HepG2 (cell line): ENCODE data around the gene TOM1L2. TPM values are rescaled to one million over a fixed set of nuclear protein-coding genes. Genes with fewer than 3 reads are reported as not detected.
A peak's percentile ranks its signal among the peaks of the same experiment; 100 is the strongest.

Experiments
- DPF2 ChIP-seq: sonication (generic); formaldehyde crosslinking; IDR thresholded peaks from 2 replicates; pipeline ENCODE4 v1.4.0; 2020; ENCODE audit warnings: mild to moderate bottlenecking, low read depth, missing genetic modification reagents, borderline replicate concordance
- ELF1 ChIP-seq: sonication (generic); formaldehyde crosslinking; IDR thresholded peaks from 2 replicates; pipeline ENCODE4 v1.4.0; 2020; ENCODE audit warnings: missing genetic modification reagents
- GATAD2A ChIP-seq: IDR thresholded peaks from 2 replicates; pipeline ENCODE4 v1.6.1; 2016
- HIVEP1 ChIP-seq: sonication (generic); formaldehyde crosslinking; IDR thresholded peaks from 2 replicates; pipeline ENCODE4 v1.4.0; 2020; ENCODE audit warnings: mild to moderate bottlenecking, missing genetic modification reagents
- HNRNPK ChIP-seq: fragments of 200-400 bp; formaldehyde crosslinking; IDR thresholded peaks from 2 replicates; pipeline ENCODE4 v1.6.1; 2018; ENCODE audit warnings: low read length, low read depth, moderate library complexity, mild to moderate bottlenecking; ENCODE audit not compliant: poor library complexity, severe bottlenecking
- KDM2A ChIP-seq: sonication (generic); formaldehyde crosslinking; IDR thresholded peaks from 2 replicates; pipeline ENCODE4 v1.4.0; 2020; ENCODE audit warnings: low read depth, missing genetic modification reagents, borderline replicate concordance
- KLF16 ChIP-seq, 2 experiments: sonication (generic) in 1 of 2; formaldehyde crosslinking in 1 of 2; IDR thresholded peaks; 2 replicates each; pipeline versions ENCODE4 v1.6.1 to v1.8.0; 2016 to 2023; ENCODE audit warnings: missing genetic modification reagents in 2 of 2, missing compliant biosample characterization in 1 of 2
- MXI1 ChIP-seq: IDR thresholded peaks from 3 replicates; pipeline ENCODE4 v1.6.1; 2012; ENCODE audit warnings: low read depth, low read length, inconsistent platforms, borderline replicate concordance
- PHF21A ChIP-seq: sonication (generic); formaldehyde crosslinking; IDR thresholded peaks from 2 replicates; pipeline ENCODE4 v1.5.0; 2020; ENCODE audit warnings: mild to moderate bottlenecking, missing genetic modification reagents
- RXRB ChIP-seq: IDR thresholded peaks from 2 replicates; pipeline ENCODE4 v1.6.1; 2016; ENCODE audit warnings: borderline replicate concordance, missing genetic modification reagents, missing compliant biosample characterization
- SALL1 ChIP-seq: sonication (generic); formaldehyde crosslinking; IDR thresholded peaks from 2 replicates; pipeline ENCODE4 v1.8.0; 2022; ENCODE audit warnings: mild to moderate bottlenecking, missing genetic modification reagents
- SMAD3 ChIP-seq: sonication (generic); formaldehyde crosslinking; IDR thresholded peaks from 2 replicates; pipeline ENCODE4 v1.4.0; 2020; ENCODE audit warnings: missing genetic modification reagents
- TCF12 ChIP-seq, 2 experiments: fragments of 450-650 bp in 1 of 2; sonication (generic) in 1 of 2; formaldehyde crosslinking in 1 of 2; IDR thresholded peaks; 2 replicates each; pipeline versions ENCODE4 v1.6.1 to v1.8.0; 2017 to 2022; ENCODE audit warnings: antibody characterized with exemption in 1 of 2, mild to moderate bottlenecking in 1 of 2, missing genetic modification reagents in 1 of 2, moderate library complexity in 1 of 2
- ZNF484 ChIP-seq: sonication (generic); formaldehyde crosslinking; IDR thresholded peaks from 2 replicates; pipeline ENCODE4 v1.5.1; 2020; ENCODE audit warnings: mild to moderate bottlenecking, low read depth, missing genetic modification reagents, borderline replicate concordance
- ZNF556 ChIP-seq: sonication (generic); formaldehyde crosslinking; IDR thresholded peaks from 2 replicates; pipeline ENCODE4 v1.4.0; 2020; ENCODE audit warnings: mild to moderate bottlenecking, missing genetic modification reagents, borderline replicate concordance
- ZSCAN25 ChIP-seq: sonication (generic); formaldehyde crosslinking; IDR thresholded peaks from 2 replicates; pipeline ENCODE4 v1.8.0; 2022; ENCODE audit warnings: mild to moderate bottlenecking, missing genetic modification reagents
- polyA plus RNA-seq, 8 experiments: library from polyadenylated mRNA; depleted of rRNA in 3 of 8; stranded (reverse) in 7 of 8; unstranded in 1 of 8; fragments of >200 nt; fragmentation: Illumina TruSeq in 4 of 8; extraction: Trizol in 4 of 8; gene quantifications; 2 replicates each; pipeline versions ENCODE4 v1.2.1 to v1.2.3, GENCODE V29; 2011 to 2016; ENCODE audit warnings: low read depth in 4 of 8, missing spikeins in 1 of 8, mixed read lengths in 1 of 8; ENCODE audit not compliant: insufficient read depth in 1 of 8
- total RNA-seq, 5 experiments: library from RNA; depleted of rRNA; stranded (reverse); fragments of >200 nt; fragmentation: Illumina TruSeq; extraction: Trizol; gene quantifications; 2 replicates each; pipeline ENCODE4 v1.2.3, GENCODE V29; 2016; ENCODE audit warnings: low read depth in 1 of 5
- TF ChIP-seq, protein P1 (sequence below): sonication (generic); formaldehyde crosslinking; IDR thresholded peaks from 2 replicates; pipeline ENCODE4 v1.4.0; 2020; ENCODE audit warnings: missing genetic modification reagents
- TF ChIP-seq, protein P2 (sequence below): sonication (generic); formaldehyde crosslinking; IDR thresholded peaks from 2 replicates; pipeline ENCODE4 v1.4.0; 2020; ENCODE audit warnings: low read depth, missing genetic modification reagents
- TF ChIP-seq, protein P3 (sequence below): sonication (generic); formaldehyde crosslinking; IDR thresholded peaks from 2 replicates; pipeline ENCODE4 v1.8.0; 2022; ENCODE audit warnings: mild to moderate bottlenecking, missing genetic modification reagents

TOM1L2 gene
- total and polyA plus RNA-seq, 2 of the 13 experiments (the other 11 are each of a cell fraction or from before 2014, with no cell fraction given) = 4.7 to 7.4 TPM

DNA sequence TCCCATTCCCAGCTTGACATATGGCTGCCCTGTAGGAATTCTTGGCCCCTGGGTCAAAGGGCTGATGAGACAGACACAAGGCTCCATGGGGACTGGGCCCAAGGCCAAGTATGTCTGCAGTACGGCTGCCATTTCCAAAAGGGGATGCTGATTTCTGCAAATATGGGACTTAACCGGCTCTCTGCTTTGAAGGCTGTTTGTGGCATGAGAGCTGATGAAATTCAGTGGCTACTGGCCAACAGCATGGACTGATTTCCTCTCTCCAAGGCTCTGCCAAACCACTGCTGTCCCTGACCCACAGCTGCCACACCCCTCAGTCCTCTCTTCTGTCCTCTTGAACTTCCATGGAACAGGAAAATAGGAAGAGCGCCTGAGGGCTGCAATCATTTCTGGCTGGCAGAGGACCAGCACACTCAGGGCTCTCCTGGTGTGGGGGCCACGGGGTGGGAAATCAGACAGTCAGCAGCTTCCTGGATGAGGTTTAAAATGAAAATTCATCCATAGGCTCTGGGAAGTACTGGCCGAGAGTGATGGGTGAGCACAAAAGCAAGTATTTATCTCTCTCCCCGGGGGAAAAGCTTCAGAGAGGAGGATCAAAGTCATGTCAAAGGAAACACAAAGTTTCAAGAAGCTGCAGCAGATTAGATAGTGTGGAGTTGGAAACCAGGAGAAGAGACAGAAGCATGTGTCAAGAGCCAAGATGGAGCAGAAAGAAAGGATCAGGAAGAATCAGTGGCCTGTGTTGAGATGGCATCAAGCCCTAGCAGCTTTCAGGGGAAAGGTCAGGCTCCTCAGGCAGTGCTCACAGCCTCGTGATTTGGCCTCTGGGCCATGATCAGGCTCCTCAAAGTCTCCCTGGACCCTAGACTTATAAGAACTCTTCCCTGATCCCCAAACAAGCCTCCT is 71.3 kb downstream of the TOM1L2 start (continued):
- peak; percentile 41; the same call in 1 of the 2 replicates for TF ChIP-seq KDM2A
- TF ChIP-seq TCF12 (IDR thresholded peaks at IDR 0.05) = no peak
- TF ChIP-seq TCF12 (CRISPR knock-in tag; IDR thresholded peaks at IDR 0.05) = 0 out of 2 replicates have a peak, but pooled peaks have one; percentile 41
- TF ChIP-seq, protein P1, sequence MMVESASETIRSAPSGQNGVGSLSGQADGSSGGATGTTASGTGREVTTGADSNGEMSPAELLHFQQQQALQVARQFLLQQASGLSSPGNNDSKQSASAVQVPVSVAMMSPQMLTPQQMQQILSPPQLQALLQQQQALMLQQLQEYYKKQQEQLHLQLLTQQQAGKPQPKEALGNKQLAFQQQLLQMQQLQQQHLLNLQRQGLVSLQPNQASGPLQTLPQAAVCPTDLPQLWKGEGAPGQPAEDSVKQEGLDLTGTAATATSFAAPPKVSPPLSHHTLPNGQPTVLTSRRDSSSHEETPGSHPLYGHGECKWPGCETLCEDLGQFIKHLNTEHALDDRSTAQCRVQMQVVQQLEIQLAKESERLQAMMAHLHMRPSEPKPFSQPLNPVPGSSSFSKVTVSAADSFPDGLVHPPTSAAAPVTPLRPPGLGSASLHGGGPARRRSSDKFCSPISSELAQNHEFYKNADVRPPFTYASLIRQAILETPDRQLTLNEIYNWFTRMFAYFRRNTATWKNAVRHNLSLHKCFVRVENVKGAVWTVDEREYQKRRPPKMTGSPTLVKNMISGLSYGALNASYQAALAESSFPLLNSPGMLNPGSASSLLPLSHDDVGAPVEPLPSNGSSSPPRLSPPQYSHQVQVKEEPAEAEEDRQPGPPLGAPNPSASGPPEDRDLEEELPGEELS (CRISPR knock-in tag) = peak; percentile 51
- TF ChIP-seq HIVEP1 (CRISPR knock-in tag) = 0 out of 2 replicates have a peak, but pooled peaks have one; percentile 55
- peak; percentile 86 for TF ChIP-seq RXRB (CRISPR knock-in tag)
- 0 out of 2 replicates have a peak, but pooled peaks have one; percentile 10 for TF ChIP-seq DPF2 (CRISPR knock-in tag)
- TF ChIP-seq, protein P2, sequence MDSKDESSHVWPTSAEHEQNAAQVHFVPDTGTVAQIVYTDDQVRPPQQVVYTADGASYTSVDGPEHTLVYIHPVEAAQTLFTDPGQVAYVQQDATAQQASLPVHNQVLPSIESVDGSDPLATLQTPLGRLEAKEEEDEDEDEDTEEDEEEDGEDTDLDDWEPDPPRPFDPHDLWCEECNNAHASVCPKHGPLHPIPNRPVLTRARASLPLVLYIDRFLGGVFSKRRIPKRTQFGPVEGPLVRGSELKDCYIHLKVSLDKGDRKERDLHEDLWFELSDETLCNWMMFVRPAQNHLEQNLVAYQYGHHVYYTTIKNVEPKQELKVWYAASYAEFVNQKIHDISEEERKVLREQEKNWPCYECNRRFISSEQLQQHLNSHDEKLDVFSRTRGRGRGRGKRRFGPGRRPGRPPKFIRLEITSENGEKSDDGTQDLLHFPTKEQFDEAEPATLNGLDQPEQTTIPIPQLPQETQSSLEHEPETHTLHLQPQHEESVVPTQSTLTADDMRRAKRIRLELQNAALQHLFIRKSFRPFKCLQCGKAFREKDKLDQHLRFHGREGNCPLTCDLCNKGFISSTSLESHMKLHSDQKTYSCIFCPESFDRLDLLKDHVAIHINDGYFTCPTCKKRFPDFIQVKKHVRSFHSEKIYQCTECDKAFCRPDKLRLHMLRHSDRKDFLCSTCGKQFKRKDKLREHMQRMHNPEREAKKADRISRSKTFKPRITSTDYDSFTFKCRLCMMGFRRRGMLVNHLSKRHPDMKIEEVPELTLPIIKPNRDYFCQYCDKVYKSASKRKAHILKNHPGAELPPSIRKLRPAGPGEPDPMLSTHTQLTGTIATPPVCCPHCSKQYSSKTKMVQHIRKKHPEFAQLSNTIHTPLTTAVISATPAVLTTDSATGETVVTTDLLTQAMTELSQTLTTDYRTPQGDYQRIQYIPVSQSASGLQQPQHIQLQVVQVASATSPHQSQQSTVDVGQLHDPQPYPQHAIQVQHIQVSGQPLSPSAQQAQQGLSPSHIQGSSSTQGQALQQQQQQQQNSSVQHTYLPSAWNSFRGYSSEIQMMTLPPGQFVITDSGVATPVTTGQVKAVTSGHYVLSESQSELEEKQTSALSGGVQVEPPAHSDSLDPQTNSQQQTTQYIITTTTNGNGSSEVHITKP (CRISPR knock-in tag) = no peak
- peak; percentile 75; the same call in 1 of the 2 replicates for TF ChIP-seq SMAD3 (CRISPR knock-in tag)
- peak; percentile 41; the same call in 1 of the 3 replicates for TF ChIP-seq MXI1
- TF ChIP-seq SALL1 (CRISPR knock-in tag) = peak; percentile 83
- peak; percentile 80 for TF ChIP-seq GATAD2A (CRISPR knock-in tag)
- no peak for TF ChIP-seq HNRNPK
- TF ChIP-seq ELF1 (CRISPR knock-in tag) = peak; percentile 51; the same call in 1 of the 2 replicates
- TF ChIP-seq PHF21A (CRISPR knock-in tag) = peak; percentile 73; the same call in 1 of the 2 replicates
- TF ChIP-seq ZNF556 (CRISPR knock-in tag) = no peak
- peak in 1 of 2 experiments; percentile 37; a peak in 1 of 4 replicates for TF ChIP-seq KLF16 (CRISPR knock-in tag; IDR thresholded peaks at IDR 0.05)
- TF ChIP-seq, protein P3, sequence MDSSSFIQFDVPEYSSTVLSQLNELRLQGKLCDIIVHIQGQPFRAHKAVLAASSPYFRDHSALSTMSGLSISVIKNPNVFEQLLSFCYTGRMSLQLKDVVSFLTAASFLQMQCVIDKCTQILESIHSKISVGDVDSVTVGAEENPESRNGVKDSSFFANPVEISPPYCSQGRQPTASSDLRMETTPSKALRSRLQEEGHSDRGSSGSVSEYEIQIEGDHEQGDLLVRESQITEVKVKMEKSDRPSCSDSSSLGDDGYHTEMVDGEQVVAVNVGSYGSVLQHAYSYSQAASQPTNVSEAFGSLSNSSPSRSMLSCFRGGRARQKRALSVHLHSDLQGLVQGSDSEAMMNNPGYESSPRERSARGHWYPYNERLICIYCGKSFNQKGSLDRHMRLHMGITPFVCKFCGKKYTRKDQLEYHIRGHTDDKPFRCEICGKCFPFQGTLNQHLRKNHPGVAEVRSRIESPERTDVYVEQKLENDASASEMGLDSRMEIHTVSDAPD (CRISPR knock-in tag) = peak; percentile 58; the same call in 1 of the 2 replicates
- TF ChIP-seq ZNF484 (CRISPR knock-in tag) = no peak
- TF ChIP-seq ZSCAN25 = 0 out of 2 replicates have a peak, but pooled peaks have one; percentile 55
